HG02970 (cell line): ENCODE data around the gene IP6K1.
"Not testable (repeated sequence)": the region's sequence is repeated elsewhere in the genome, so short reads cannot be mapped to it uniquely, and the experiment has no call there.

Source experiments
- ATAC-seq: cut with Tn5 transposase; IDR thresholded peaks from one replicate; pipeline ENCODE4 v1.9.1; 2021; ENCODE audit warnings: mild to moderate bottlenecking, moderate library complexity, moderate number of reproducible peaks; ENCODE audit not compliant: unreplicated experiment, low FRiP score

IP6K1 gene

DNA sequence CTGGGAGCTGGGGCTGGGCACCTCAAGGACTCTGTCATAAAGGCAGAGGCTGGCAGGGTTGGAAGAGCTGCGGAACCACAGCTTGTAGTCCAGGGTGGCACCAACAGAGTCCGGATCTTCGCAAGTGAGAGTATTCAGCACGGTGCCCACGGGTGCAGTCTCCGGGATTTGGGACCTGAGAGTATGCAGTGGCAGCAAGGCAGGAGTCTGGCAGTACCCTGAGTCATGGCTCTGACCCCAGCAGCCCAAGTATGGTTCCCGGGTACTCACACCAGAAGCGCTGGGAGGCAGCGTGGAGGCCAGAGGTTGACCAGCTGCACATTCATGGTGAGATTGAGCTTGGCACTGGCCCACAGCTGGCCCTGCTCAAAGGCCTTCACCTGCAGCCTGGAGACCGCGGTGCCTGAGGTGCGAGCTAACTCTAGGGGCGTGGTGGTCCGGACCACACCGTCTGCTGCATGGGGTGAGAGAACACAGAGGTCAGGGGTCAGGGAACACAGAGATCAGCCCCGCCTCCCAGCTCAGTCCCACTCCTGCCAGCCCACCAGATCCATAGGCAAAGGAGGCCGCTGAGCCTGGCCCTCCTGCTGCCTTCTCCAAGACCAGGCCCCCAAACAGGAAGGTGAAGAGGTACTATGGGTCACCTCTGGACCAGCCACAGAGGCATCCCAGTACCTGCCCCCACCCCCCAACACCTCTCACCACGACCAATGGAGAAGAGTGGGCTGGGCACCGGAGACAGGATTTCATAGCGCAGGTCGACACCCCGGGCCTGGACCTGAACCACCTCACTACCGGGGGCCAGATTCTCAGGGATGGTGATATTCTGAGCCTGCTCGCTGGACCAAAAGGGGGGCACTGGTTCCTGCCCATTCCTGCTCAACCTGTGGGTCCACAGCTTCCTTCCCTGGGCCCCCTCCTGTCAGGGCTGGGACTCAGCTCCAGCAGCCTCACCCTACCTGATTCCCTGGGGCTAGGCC, 8.9 kb upstream of the IP6K1 start:
- no peak for ATAC-seq

- ATAC-seq = no peak
Observed at GRCh38 chr3:49794431-49794830, 8.1 kb upstream of the IP6K1 start.

DNA sequence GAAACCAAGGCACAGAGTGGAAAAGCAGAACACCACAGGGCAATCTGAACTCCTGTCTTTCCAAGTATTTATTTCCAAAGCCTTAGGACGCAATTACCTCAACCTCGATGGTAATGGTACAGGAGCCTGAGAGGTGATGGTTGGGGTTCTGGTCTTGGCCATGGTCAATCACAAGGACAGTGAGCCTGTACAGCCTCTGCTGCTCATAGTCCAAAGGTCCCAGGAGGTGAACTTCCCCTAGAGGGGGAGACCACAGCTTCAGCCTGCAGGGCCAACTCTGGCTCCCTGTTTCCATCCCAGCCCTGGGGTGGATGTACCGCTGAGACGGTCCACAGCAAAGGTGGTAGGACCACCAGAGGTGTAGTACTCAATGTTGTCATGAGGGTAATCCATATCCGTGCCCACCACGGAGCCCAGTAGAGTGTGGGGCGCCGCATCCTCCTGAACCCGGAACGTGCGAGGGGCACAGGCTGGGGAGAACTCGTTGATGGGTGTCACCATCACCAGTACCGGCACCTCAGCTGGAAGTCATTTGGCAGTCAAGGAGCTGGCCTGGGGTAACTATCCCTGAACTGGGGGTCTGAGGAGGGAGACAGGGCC, 7.2 kb upstream of the IP6K1 start:
- ATAC-seq = no peak

- ATAC-seq = no peak
Observed at GRCh38 chr3:49792371-49793150, 6.2 kb upstream of the IP6K1 start.

- ATAC-seq = no peak
Observed at GRCh38 chr3:49791571-49791970, 5.2 kb upstream of the IP6K1 start.

DNA sequence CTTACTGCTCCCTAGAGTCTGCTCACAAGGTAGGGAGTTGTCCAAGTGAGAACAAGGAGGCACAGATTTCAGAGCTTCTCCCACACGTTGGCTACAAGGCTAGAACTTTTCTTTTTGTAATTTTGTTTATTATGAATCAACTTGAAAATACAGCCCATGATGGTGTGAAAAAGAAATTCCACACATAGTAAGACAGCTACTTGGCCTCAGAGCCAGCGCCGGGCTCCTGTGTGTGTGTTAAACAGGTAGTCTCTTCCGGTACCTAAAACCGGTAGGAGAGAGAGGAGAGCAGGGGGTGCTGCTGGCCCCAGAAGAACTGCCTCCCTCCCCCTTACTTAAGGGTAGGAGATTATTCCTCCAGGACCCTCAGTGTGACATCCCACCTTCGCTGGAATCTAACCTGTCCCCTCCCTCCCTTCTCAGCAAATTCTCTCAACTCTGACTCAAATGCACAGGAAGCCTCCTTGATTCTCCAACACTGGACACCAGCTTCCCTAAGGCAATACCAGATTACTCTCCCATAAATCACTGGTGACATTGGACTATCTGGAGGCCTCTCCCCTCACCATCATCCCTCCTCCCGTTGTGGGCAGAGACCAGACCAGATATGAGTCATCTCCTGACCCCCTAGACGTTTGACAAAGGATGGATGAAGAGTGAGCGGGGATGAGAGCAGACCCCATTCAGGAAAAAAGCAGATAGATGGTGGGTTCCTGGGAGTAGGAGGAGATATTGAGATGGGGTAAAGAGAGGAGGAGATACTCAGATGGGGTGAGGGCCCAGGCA, 4.5 kb upstream of the IP6K1 start:
- ATAC-seq = no peak

- ATAC-seq = no peak
Observed at GRCh38 chr3:49788056-49788455, 1.7 kb upstream of the IP6K1 start.

DNA sequence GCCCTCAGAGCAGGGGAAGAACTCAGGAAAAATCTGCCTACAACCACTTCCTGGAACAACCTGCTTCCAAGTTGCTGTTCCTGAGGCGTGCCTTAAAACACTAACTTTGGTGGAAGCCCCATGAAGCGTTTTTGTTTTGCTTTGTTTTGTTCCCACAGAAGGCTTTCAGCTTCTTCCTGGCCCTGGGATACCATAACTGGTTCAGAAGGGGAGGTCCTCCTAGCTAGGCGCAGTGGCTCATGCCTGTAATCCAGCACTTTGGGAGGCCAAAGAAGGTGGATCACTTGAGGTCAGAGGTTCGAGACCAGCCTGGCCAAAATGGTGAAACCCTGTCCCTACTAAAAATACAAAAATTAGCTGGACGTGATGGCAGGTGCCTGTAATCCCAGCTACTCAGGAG, 1.2 kb upstream of the IP6K1 start:
- no peak for ATAC-seq

GRCh38 chr3:49787182-49787464, 781 bp upstream of the IP6K1 start:
- no peak for ATAC-seq

DNA sequence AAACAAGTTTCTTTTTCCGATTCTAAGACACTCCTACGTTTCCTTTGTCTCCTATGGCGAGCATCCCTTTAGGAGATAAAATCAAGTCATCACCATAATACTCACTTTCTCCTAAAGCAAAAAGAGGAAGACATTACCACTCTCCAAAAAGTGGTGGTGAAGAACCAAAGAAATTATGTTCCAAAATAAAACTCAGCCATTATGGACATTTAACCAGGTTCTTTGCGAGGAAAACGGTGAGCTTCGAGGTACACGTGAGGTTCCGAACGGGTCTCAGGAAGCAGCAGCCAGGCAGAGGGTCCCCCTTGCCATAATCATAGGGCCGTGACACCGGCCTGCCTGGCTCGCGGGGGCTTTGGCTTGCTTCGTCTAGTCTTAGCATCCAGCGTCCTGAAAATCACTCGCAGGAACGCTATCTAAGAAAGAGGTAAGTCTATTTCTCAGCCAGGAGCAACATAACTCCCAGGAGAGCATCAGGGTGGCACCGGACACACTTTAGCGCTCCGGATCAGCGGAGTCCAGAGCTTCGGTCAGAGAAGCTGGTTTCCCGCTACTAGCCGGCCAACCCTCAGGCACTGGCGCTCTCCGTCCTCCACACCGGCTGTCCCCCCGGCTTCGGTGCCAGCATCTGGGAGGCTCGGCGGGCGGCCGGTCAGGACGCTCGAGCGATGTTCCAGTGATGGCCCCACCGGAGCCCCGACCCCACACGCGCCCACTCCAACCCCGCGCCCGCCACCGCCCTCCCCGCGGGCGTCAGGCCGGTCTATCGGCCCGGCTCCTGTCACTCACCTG, 581 bp downstream of the IP6K1 start:
- ATAC-seq = peak; percentile 43

DNA sequence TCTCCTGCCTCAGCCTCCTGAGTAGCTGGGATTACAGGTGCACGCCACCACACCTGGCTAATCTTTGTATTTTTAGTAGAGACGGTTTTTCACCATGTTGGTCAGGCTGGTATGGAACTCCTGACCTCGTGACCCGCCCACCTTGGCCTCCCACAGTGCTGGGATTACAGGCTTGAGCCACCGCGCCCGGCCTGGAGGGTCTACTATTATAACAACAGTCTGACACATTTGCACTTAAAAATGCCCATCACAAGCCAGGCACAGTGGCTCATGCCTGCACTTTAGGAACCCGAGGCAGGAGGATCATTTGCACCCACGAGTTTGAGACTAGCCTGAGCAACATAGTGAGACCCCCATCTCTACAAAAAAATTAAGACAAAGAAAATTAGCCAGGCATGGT, 4.1 kb downstream of the IP6K1 start:
- not testable (repeated sequence) for ATAC-seq

GRCh38 chr3:49781415-49782199, 4.7 kb downstream of the IP6K1 start:
- no peak for ATAC-seq

DNA sequence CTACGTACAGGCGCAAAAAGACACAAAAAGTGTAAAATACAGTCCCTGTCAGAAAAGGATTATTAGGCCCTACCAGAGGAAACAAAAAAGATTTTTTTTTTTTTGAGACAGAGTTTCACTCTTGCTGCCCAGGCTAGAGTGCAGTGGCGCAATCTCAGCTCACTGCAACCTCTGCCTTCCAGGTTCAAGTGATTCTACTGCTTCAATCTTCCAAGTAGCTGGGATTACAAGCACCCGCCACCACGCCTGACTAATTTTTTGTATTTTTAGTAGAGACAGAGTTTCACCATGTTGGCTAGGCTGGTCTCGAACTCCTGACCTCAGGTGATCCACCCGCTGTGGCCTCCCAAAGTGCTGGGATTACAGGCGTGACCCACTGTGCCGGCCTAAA, 5.4 kb downstream of the IP6K1 start:
- ATAC-seq = not testable (repeated sequence)

GRCh38 chr3:49780080-49780974, 6.0 kb downstream of the IP6K1 start:
- no peak for ATAC-seq

GRCh38 chr3:49779358-49780079, 6.8 kb downstream of the IP6K1 start:
- ATAC-seq = no peak

- not testable (repeated sequence) for ATAC-seq
Observed at GRCh38 chr3:49776101-49776500, 10.2 kb downstream of the IP6K1 start.

DNA sequence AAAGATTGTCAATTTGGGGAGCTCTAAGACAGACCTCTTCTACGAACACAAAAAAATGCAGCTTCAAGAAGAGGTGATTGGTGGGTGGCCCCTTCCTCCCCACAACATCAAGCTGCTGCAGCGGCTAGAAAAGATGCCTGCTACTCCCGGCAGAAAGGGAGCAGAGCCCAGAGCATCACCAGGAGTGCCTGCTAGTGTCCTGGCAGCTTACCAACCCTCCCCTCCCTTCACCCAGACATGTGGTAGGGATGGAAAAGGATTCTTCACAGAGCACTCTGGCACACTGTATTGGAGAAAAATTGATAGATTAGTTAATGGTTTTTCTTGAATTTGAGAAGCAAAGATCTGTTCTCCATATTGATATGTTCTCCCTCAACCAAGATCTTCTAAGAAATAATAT, 10.8 kb downstream of the IP6K1 start:
- ATAC-seq = no peak
